HepG2 (cell line): ENCODE data around the gene PALM3. TPM values are rescaled to one million over a fixed set of nuclear protein-coding genes. Genes with fewer than 3 reads are reported as not detected.

Experiments
- CBX1 ChIP-seq: IDR thresholded peaks from one replicate; pipeline ENCODE4 v1.6.1; 2016; ENCODE audit warnings: antibody characterized with exemption, low read depth
- CREB1 ChIP-seq, 2 experiments: fragments of 450-650 bp in 1 of 2; IDR thresholded peaks; 2 replicates each; pipeline ENCODE4 v1.6.1; 2016 to 2017; ENCODE audit warnings: control low read depth in 1 of 2, mild to moderate bottlenecking in 1 of 2, missing compliant biosample characterization in 1 of 2, missing genetic modification characterization in 1 of 2
- HNF4G ChIP-seq, 2 experiments: sonication (generic) in 1 of 2; formaldehyde crosslinking in 1 of 2; IDR thresholded peaks; 2 replicates each; pipeline versions ENCODE4 v1.4.0 to v1.6.1; 2011 to 2020; ENCODE audit warnings: borderline replicate concordance in 2 of 2, low read depth in 2 of 2, mild to moderate bottlenecking in 2 of 2, low read length in 1 of 2, missing genetic modification reagents in 1 of 2, moderate library complexity in 1 of 2
- HNRNPLL ChIP-seq: fragments of 200-400 bp; formaldehyde crosslinking; IDR thresholded peaks from 2 replicates; pipeline ENCODE4 v1.6.1; 2017; ENCODE audit warnings: mild to moderate bottlenecking, low read depth, low read length; ENCODE audit not compliant: poor library complexity, severe bottlenecking
- KLF13 ChIP-seq: sonication (generic); formaldehyde crosslinking; IDR thresholded peaks from 2 replicates; pipeline ENCODE4 v1.4.0; 2020; ENCODE audit warnings: mild to moderate bottlenecking, missing genetic modification reagents
- MLLT10 ChIP-seq: sonication (generic); formaldehyde crosslinking; IDR thresholded peaks from 2 replicates; pipeline ENCODE4 v1.4.0; 2020; ENCODE audit warnings: missing genetic modification reagents
- PAX8 ChIP-seq: sonication (generic); formaldehyde crosslinking; IDR thresholded peaks from 2 replicates; pipeline ENCODE4 v1.8.0; 2022; ENCODE audit warnings: mild to moderate bottlenecking, missing genetic modification reagents, borderline replicate concordance
- POLR2AphosphoS5 ChIP-seq: IDR thresholded peaks from 2 replicates; pipeline ENCODE4 v1.6.1; 2012; ENCODE audit warnings: low read depth, low read length
- RARA ChIP-seq: IDR thresholded peaks from 2 replicates; pipeline ENCODE4 v1.6.1; 2016; ENCODE audit warnings: missing genetic modification reagents, missing compliant biosample characterization
- RXRB ChIP-seq: IDR thresholded peaks from 2 replicates; pipeline ENCODE4 v1.6.1; 2016; ENCODE audit warnings: borderline replicate concordance, missing genetic modification reagents, missing compliant biosample characterization
- SOX6 ChIP-seq, 2 experiments: fragments of 450-650 bp in 1 of 2; sonication (generic) in 1 of 2; formaldehyde crosslinking in 1 of 2; IDR thresholded peaks; 2 replicates each; pipeline versions ENCODE4 v1.4.0 to v1.6.1; 2017 to 2020; ENCODE audit warnings: antibody characterized with exemption in 1 of 2, mild to moderate bottlenecking in 1 of 2, missing genetic modification reagents in 1 of 2
- TP53 ChIP-seq: sonication (generic); formaldehyde crosslinking; conservative IDR thresholded peaks from 2 replicates; pipeline ENCODE4 v1.4.0; 2020; ENCODE audit warnings: missing genetic modification reagents
- ZBTB3 ChIP-seq: sonication (generic); formaldehyde crosslinking; IDR thresholded peaks from 2 replicates; pipeline ENCODE4 v1.4.0; 2020; ENCODE audit warnings: low read depth, mild to moderate bottlenecking, moderate library complexity, missing genetic modification reagents, borderline replicate concordance
- ZFX ChIP-seq: sonication (generic); formaldehyde crosslinking; IDR thresholded peaks from 2 replicates; pipeline ENCODE4 v1.4.0; 2020; ENCODE audit warnings: mild to moderate bottlenecking, low read depth, missing genetic modification reagents, moderate library complexity
- ZNF577 ChIP-seq: sonication (generic); formaldehyde crosslinking; IDR thresholded peaks from 2 replicates; pipeline ENCODE4 v1.4.0; 2020; ENCODE audit warnings: mild to moderate bottlenecking, low read depth, missing genetic modification reagents, borderline replicate concordance
- ZNF605 ChIP-seq: sonication (generic); formaldehyde crosslinking; IDR thresholded peaks from 2 replicates; pipeline ENCODE4 v1.8.0; 2022; ENCODE audit warnings: mild to moderate bottlenecking, missing genetic modification reagents
- ZNF777 ChIP-seq: sonication (generic); formaldehyde crosslinking; IDR thresholded peaks from 2 replicates; pipeline ENCODE4 v1.4.0; 2020; ENCODE audit warnings: missing genetic modification reagents
- ZNF841 ChIP-seq: sonication (generic); formaldehyde crosslinking; IDR thresholded peaks from 2 replicates; pipeline ENCODE4 v1.8.1; 2023; ENCODE audit warnings: missing genetic modification reagents, borderline replicate concordance
- ZNF879 ChIP-seq: sonication (generic); formaldehyde crosslinking; IDR thresholded peaks from 2 replicates; pipeline ENCODE4 v1.8.1; 2023; ENCODE audit warnings: missing genetic modification reagents
- ZSCAN29 ChIP-seq: sonication (generic); formaldehyde crosslinking; conservative IDR thresholded peaks from 2 replicates; pipeline ENCODE4 v1.4.0; 2020; ENCODE audit warnings: mild to moderate bottlenecking, missing genetic modification reagents
- ZSCAN31 ChIP-seq: sonication (generic); formaldehyde crosslinking; IDR thresholded peaks from 2 replicates; pipeline ENCODE4 v1.5.0; 2020; ENCODE audit warnings: low read depth, mild to moderate bottlenecking, missing genetic modification reagents
- polyA plus RNA-seq, 8 experiments: library from polyadenylated mRNA; depleted of rRNA in 3 of 8; stranded (reverse) in 7 of 8; unstranded in 1 of 8; fragments of >200 nt; fragmentation: Illumina TruSeq in 4 of 8; extraction: Trizol in 4 of 8; gene quantifications; 2 replicates each; pipeline versions ENCODE4 v1.2.1 to v1.2.3, GENCODE V29; 2011 to 2016; ENCODE audit warnings: low read depth in 4 of 8, missing spikeins in 1 of 8, mixed read lengths in 1 of 8; ENCODE audit not compliant: insufficient read depth in 1 of 8
- total RNA-seq, 5 experiments: library from RNA; depleted of rRNA; stranded (reverse); fragments of >200 nt; fragmentation: Illumina TruSeq; extraction: Trizol; gene quantifications; 2 replicates each; pipeline ENCODE4 v1.2.3, GENCODE V29; 2016; ENCODE audit warnings: low read depth in 1 of 5
- TF ChIP-seq, protein P1 (sequence below): sonication (generic); formaldehyde crosslinking; IDR thresholded peaks from 2 replicates; pipeline ENCODE4 v1.8.0; 2022; ENCODE audit warnings: low read depth, missing genetic modification reagents
- TF ChIP-seq, protein P2 (sequence below): sonication (generic); formaldehyde crosslinking; IDR thresholded peaks from 2 replicates; pipeline ENCODE4 v1.4.0; 2020; ENCODE audit warnings: mild to moderate bottlenecking, missing genetic modification reagents
- TF ChIP-seq, protein P3 (sequence below): IDR thresholded peaks from 2 replicates; pipeline ENCODE4 v1.6.1; 2016
- TF ChIP-seq, protein P4 (sequence below): sonication (generic); formaldehyde crosslinking; IDR thresholded peaks from 2 replicates; pipeline ENCODE4 v1.5.0; 2020; ENCODE audit warnings: mild to moderate bottlenecking, low read depth, missing genetic modification reagents, borderline replicate concordance

The PALM3 gene
- total and polyA plus RNA-seq, 2 of the 13 experiments (the other 11 are each of a cell fraction or from before 2014, with no cell fraction given) = 0.79 to 2.4 TPM

DNA sequence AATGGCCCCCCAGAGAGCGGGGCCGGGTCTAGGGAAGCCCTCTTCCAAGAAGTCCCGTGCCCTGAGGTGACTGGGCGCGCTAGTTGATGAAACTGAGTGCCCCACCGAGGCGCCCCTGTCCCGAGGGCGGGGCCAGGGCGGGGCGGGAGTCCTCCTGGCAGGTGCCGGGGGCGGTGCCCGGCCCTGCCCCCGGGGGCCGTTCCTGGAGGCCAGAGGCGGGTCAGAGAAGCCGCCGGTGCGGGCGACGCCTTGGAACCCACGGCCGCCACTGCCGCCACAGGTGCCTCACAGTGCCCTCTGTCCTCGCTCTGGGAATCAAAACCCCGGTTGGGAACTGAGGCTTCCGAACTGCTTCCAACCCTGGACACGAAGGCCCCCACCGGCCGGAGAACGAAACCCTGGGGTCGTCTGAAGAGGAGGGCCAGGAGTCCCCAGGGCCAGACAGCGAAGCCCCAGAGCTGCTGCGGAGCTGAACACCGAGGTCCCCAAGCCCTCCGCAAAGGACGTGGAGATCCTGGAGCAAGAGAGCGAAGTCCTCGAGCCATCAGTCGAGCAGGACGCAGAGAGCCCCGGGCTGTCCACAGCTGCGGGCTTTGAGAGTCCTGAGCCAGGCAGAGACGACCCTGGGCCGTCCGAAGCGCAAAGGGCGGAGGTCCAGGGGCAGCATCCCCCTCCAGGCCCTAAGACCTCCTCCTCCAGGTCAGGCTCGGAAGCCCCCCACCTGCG, 10.8 kb upstream of the PALM3 start, which contains the start of gene MISP3 (continued):
- TF ChIP-seq ZSCAN29 (CRISPR knock-in tag) (no peak), TP53 (no peak), PAX8 (no peak), ZBTB3 (CRISPR knock-in tag) (no peak), HNRNPLL (peak; percentile 93), HNF4G (IDR thresholded peaks at IDR 0.05; ENCODE audit: borderline replicate concordance, low read depth, low read length) (no peak), HNF4G (CRISPR knock-in tag; IDR thresholded peaks at IDR 0.05; ENCODE audit: borderline replicate concordance, low read depth) (no peak), ZNF777 (no peak), POLR2AphosphoS5 (0 out of 2 replicates have a peak, but pooled peaks have one; percentile 32), KLF13 (CRISPR knock-in tag) (no peak), ZNF577 (CRISPR knock-in tag) (no peak), CREB1 (IDR thresholded peaks at IDR 0.05) (no peak), CREB1 (CRISPR knock-in tag; IDR thresholded peaks at IDR 0.05) (no peak), ZNF841 (no peak), MLLT10 (CRISPR knock-in tag) (no peak), CBX1 (no peak), SOX6 (IDR thresholded peaks at IDR 0.05) (no peak), SOX6 (CRISPR knock-in tag; IDR thresholded peaks at IDR 0.05) (no peak), ZNF879 (CRISPR knock-in tag) (no peak; the same call in 1 of the 2 replicates), ZSCAN31 (CRISPR knock-in tag) (peak; percentile 65; the same call in 1 of the 2 replicates), RARA (CRISPR knock-in tag) (peak; percentile 47; the same call in 1 of the 2 replicates), ZFX (CRISPR knock-in tag) (no peak), RXRB (no peak), ZNF605 (CRISPR knock-in tag) (no peak)
- TF ChIP-seq, protein P1, sequence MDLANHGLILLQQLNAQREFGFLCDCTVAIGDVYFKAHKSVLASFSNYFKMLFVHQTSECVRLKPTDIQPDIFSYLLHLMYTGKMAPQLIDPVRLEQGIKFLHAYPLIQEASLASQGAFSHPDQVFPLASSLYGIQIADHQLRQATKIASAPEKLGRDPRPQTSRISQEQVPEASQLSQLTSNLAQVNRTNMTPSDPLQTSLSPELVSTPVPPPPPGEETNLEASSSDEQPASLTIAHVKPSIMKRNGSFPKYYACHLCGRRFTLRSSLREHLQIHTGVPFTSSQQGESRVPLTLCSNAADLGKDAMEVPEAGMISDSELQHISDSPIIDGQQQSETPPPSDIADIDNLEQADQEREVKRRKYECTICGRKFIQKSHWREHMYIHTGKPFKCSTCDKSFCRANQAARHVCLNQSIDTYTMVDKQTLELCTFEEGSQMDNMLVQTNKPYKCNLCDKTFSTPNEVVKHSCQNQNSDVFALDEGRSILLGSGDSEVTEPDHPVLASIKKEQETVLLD (CRISPR knock-in tag) = no peak; the same call in 1 of the 2 replicates
- TF ChIP-seq, protein P2, sequence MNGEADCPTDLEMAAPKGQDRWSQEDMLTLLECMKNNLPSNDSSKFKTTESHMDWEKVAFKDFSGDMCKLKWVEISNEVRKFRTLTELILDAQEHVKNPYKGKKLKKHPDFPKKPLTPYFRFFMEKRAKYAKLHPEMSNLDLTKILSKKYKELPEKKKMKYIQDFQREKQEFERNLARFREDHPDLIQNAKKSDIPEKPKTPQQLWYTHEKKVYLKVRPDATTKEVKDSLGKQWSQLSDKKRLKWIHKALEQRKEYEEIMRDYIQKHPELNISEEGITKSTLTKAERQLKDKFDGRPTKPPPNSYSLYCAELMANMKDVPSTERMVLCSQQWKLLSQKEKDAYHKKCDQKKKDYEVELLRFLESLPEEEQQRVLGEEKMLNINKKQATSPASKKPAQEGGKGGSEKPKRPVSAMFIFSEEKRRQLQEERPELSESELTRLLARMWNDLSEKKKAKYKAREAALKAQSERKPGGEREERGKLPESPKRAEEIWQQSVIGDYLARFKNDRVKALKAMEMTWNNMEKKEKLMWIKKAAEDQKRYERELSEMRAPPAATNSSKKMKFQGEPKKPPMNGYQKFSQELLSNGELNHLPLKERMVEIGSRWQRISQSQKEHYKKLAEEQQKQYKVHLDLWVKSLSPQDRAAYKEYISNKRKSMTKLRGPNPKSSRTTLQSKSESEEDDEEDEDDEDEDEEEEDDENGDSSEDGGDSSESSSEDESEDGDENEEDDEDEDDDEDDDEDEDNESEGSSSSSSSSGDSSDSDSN (CRISPR knock-in tag) = no peak
- TF ChIP-seq, protein P3, sequence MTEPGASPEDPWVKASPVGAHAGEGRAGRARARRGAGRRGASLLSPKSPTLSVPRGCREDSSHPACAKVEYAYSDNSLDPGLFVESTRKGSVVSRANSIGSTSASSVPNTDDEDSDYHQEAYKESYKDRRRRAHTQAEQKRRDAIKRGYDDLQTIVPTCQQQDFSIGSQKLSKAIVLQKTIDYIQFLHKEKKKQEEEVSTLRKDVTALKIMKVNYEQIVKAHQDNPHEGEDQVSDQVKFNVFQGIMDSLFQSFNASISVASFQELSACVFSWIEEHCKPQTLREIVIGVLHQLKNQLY (CRISPR knock-in tag) = 0 out of 2 replicates have a peak, but pooled peaks have one; percentile 4
- TF ChIP-seq, protein P4, sequence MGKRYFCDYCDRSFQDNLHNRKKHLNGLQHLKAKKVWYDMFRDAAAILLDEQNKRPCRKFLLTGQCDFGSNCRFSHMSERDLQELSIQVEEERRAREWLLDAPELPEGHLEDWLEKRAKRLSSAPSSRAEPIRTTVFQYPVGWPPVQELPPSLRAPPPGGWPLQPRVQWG (CRISPR knock-in tag) = no peak
